Smooth muscle cell (in vitro differentiated cells): ENCODE measurements around the gene GPSM3. TPM values are rescaled to one million over a fixed set of nuclear protein-coding genes. Genes with fewer than 3 reads are reported as not detected.

Source experiments
- DNase-seq: peaks from one replicate; lab custom pipeline; 2025; ENCODE audit not compliant: unreplicated experiment; lab: John Stamatoyannopoulos, UW
- H2AFZ ChIP-seq: fragments of 200-600 bp; sonication (generic); 2 replicates; pipeline ENCODE4 v1.6.0; 2016; ENCODE audit warnings: antibody characterized with exemption, low read depth, mild to moderate bottlenecking
- H3F3A ChIP-seq: fragments of 200-600 bp; sonication (generic); 2 replicates; pipeline ENCODE4 v1.6.0; 2017; ENCODE audit warnings: antibody characterized with exemption, low read depth
- H3K27ac ChIP-seq: fragments of 200-600 bp; sonication (generic); 2 replicates; pipeline ENCODE4 v1.5.1; 2016; ENCODE audit warnings: low read depth, mild to moderate bottlenecking
- H3K27me3 ChIP-seq: fragments of 200-600 bp; sonication (generic); 2 replicates; pipeline ENCODE4 v1.6.1; 2016; ENCODE audit warnings: low read depth, mild to moderate bottlenecking
- H3K36me3 ChIP-seq: fragments of 200-600 bp; sonication (generic); 2 replicates; pipeline ENCODE4 v1.5.1; 2016; ENCODE audit warnings: low read depth
- H3K4me1 ChIP-seq: fragments of 200-600 bp; sonication (generic); 2 replicates; pipeline ENCODE4 v1.5.1; 2016; ENCODE audit warnings: low read depth
- H3K4me2 ChIP-seq: fragments of 200-600 bp; sonication (generic); 2 replicates; pipeline ENCODE4 v1.6.0; 2016; ENCODE audit warnings: mild to moderate bottlenecking
- H3K4me3 ChIP-seq: fragments of 200-600 bp; sonication (generic); 2 replicates; pipeline ENCODE4 v1.5.1; 2016; ENCODE audit warnings: mild to moderate bottlenecking
- H3K79me2 ChIP-seq: fragments of 200-600 bp; sonication (generic); 2 replicates; pipeline ENCODE4 v1.6.0; 2016; ENCODE audit warnings: low read depth, mild to moderate bottlenecking
- H3K9ac ChIP-seq: fragments of 200-600 bp; sonication (generic); 2 replicates; pipeline ENCODE4 v1.6.0; 2016; ENCODE audit warnings: low read depth
- H3K9me3 ChIP-seq: fragments of 200-600 bp; sonication (generic); replicated peaks from 2 replicates; pipeline ENCODE4 v1.5.1; 2016; ENCODE audit warnings: low read depth
- H4K20me1 ChIP-seq: fragments of 200-600 bp; sonication (generic); 2 replicates; pipeline ENCODE4 v1.6.0; 2016; ENCODE audit warnings: low read depth
- WGBS: methylation state at CpG from one replicate; pipeline ENCODE4 v1.1.7; 2016; ENCODE audit warnings: low lambda C conversion rate; 5-methylcytosine and 5-hydroxymethylcytosine counted together
- polyA plus RNA-seq: library from polyadenylated mRNA; unstranded; fragments of >200 nt; fragmentation: Nextera tagmentation; extraction: Ambion mirVana; gene quantifications from 2 replicates; pipeline ENCODE4 v1.2.1, GENCODE V29; 2016
- total RNA-seq: library from RNA; depleted of rRNA; stranded (reverse); fragments of >200 nt; gene quantifications from 2 replicates; pipeline ENCODE4 v1.2.3, GENCODE V29; 2014
- TF ChIP-seq, protein P1 (sequence below): fragments of 200-600 bp; sonication (generic); IDR thresholded peaks from 2 replicates; pipeline ENCODE4 v1.5.1; 2017; ENCODE audit warnings: borderline replicate concordance, mild to moderate bottlenecking, antibody characterized with exemption; ENCODE audit not compliant: insufficient read depth, poor library complexity, severe bottlenecking

Gene GPSM3
- total and polyA plus RNA-seq, 2 experiments from 2014 or later, result 5.3 to 15.6 TPM

GRCh38 chr6:32179766-32180405 is 12.6 kb downstream of the GPSM3 start:
- Histone ChIP-seq H3K79me2 (peaks cover 22% of the 10 kb centered on the region), H3K27ac (no peak overlapping the region), H3K4me3 (no peak overlapping the region), H3K4me1 (peaks cover 10% of the 10 kb centered on the region), H3K9ac (no peak overlapping the region), H3K27me3 (no peaks in the 10 kb centered on the region), H3K4me2 (no peak overlapping the region), H4K20me1 (no peaks in the 10 kb centered on the region), H3F3A (peaks cover 9% of the 10 kb centered on the region), H3K36me3 (no peaks in the 10 kb centered on the region), H2AFZ (no peak overlapping the region), H3K9me3 (no peaks in the 10 kb centered on the region)
- DNase-seq, result no peak
- TF ChIP-seq, protein P1, sequence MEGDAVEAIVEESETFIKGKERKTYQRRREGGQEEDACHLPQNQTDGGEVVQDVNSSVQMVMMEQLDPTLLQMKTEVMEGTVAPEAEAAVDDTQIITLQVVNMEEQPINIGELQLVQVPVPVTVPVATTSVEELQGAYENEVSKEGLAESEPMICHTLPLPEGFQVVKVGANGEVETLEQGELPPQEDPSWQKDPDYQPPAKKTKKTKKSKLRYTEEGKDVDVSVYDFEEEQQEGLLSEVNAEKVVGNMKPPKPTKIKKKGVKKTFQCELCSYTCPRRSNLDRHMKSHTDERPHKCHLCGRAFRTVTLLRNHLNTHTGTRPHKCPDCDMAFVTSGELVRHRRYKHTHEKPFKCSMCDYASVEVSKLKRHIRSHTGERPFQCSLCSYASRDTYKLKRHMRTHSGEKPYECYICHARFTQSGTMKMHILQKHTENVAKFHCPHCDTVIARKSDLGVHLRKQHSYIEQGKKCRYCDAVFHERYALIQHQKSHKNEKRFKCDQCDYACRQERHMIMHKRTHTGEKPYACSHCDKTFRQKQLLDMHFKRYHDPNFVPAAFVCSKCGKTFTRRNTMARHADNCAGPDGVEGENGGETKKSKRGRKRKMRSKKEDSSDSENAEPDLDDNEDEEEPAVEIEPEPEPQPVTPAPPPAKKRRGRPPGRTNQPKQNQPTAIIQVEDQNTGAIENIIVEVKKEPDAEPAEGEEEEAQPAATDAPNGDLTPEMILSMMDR, result no peak
- 92% methylated on average over 10 of the region's 10 CpGs for WGBS

- Histone ChIP-seq H3K27ac (peak overlapping the region; percentile 95), H3K4me2 (peak overlapping the region; percentile 99), H3K4me3 (peak overlapping the region; percentile 91), H3F3A (peaks cover 9% of the 10 kb centered on the region), H4K20me1 (no peaks in the 10 kb centered on the region), H3K4me1 (peaks cover 15% of the 10 kb centered on the region), H3K79me2 (peaks cover 33% of the 10 kb centered on the region), H2AFZ (peak overlapping the region; percentile 11), H3K9ac (peak overlapping the region; percentile 77), H3K9me3 (no peaks in the 10 kb centered on the region), H3K27me3 (no peaks in the 10 kb centered on the region), H3K36me3 (no peaks in the 10 kb centered on the region)
- WGBS, result 5% methylated on average over 19 of the region's 24 CpGs
- TF ChIP-seq, protein P1, result no peak
- no peak for DNase-seq
These were observed 13.6 kb downstream of the GPSM3 start for GRCh38 chr6:32178547-32179440.

DNA sequence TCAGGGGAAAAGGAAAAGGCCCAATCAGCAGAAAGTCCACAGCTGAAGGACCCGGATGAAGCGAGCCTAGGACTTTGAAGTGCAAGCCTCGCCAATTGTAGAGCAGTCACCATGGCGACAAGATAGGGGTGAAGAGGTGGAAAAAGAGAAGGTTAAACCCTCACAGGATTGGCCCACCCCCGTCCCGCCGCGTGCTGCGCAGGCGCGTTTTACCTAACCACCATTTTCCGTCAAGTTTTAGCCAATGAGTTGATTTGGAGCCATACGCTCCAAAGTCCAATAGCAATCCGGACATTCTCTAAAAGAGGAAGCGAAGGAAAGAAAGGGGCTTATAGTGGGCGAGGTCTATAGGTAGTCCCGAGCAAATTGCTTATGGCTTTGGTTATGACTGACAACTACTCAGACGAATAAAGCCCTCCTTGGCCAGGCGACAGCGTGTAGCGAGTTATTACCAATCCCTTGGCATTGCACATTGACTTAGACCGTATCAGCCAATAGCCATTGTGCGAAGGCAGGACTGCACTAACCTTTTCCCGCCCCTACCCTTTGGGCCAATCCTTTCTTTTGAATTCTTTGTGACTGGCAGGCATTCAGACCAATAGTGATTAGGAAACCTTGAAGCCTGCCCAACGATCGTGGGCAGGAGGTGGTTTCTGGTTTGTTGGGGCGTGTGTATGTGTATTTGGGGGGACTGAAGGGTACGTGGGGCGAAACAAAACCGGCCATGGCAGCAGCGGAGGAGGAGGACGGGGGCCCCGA is 14.5 kb downstream of the GPSM3 start, which contains the start of gene RNF5:
Gene RNF5, plus strand, starts transcription at position 618 of the 759 bp plus-strand sequence. Its CDS starts 107 bp downstream, at position 725.
- peak within 1 kb of the TSS; percentile 95 for H3K27ac ChIP-seq
- H3K4me3 ChIP-seq, result peak within 1 kb of the TSS; percentile 91
- peaks cover 15% of the 10 kb centered on the region for H3K4me1 ChIP-seq
- H3K9me3 ChIP-seq, result no peaks in the 10 kb centered on the region
- no peaks in the 10 kb centered on the region for H3K36me3 ChIP-seq
- H4K20me1 ChIP-seq, result no peaks in the 10 kb centered on the region
- H2AFZ ChIP-seq, result peak within 1 kb of the TSS; percentile 85
- no peaks in the 10 kb centered on the region for H3K27me3 ChIP-seq
- peak within 1 kb of the TSS; percentile 99 for H3K4me2 ChIP-seq
- peak; percentile 93 for DNase-seq
- peaks cover 9% of the 10 kb centered on the region for H3F3A ChIP-seq
- TF ChIP-seq, protein P1, result no peak
- WGBS, result under 1% methylated on average over 26 of the region's 33 CpGs
- H3K9ac ChIP-seq, result peak within 1 kb of the TSS; percentile 84
- peaks cover 39% of the 10 kb centered on the region for H3K79me2 ChIP-seq
